ENCODE results near the gene LIN7C.

GRCh38 chr11:27475622-27476021, 30.9 kb downstream of the LIN7C start:
- TF ChIP-seq, protein P1, sequence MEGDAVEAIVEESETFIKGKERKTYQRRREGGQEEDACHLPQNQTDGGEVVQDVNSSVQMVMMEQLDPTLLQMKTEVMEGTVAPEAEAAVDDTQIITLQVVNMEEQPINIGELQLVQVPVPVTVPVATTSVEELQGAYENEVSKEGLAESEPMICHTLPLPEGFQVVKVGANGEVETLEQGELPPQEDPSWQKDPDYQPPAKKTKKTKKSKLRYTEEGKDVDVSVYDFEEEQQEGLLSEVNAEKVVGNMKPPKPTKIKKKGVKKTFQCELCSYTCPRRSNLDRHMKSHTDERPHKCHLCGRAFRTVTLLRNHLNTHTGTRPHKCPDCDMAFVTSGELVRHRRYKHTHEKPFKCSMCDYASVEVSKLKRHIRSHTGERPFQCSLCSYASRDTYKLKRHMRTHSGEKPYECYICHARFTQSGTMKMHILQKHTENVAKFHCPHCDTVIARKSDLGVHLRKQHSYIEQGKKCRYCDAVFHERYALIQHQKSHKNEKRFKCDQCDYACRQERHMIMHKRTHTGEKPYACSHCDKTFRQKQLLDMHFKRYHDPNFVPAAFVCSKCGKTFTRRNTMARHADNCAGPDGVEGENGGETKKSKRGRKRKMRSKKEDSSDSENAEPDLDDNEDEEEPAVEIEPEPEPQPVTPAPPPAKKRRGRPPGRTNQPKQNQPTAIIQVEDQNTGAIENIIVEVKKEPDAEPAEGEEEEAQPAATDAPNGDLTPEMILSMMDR (IDR thresholded peaks at IDR 0.05), result no peak
- TF ChIP-seq EP300 (IDR thresholded peaks at IDR 0.05) (no peak), POLR2A (IDR thresholded peaks at IDR 0.05) (no peak)
